Ishikawa (cell line): ENCODE data around the gene ADCY10.

Experiments used
- CEBPB ChIP-seq: IDR thresholded peaks from 2 replicates; pipeline ENCODE4 v1.6.1; 2012
- CREB1 ChIP-seq: IDR thresholded peaks from 2 replicates; pipeline ENCODE4 v1.6.1; 2012; ENCODE audit warnings: low read depth
- EGR1 ChIP-seq: IDR thresholded peaks from 2 replicates; pipeline ENCODE4 v1.6.1; 2012
- EP300 ChIP-seq: IDR thresholded peaks from 2 replicates; pipeline ENCODE4 v1.6.1; 2012; ENCODE audit warnings: borderline replicate concordance
- FOXM1 ChIP-seq: IDR thresholded peaks from 2 replicates; pipeline ENCODE4 v1.6.1; 2012; ENCODE audit warnings: low read depth, borderline replicate concordance
- MAX ChIP-seq: IDR thresholded peaks from 2 replicates; pipeline ENCODE4 v1.6.1; 2012
- NFIC ChIP-seq: IDR thresholded peaks from 2 replicates; pipeline ENCODE4 v1.6.1; 2012
- RAD21 ChIP-seq: IDR thresholded peaks from 2 replicates; pipeline ENCODE4 v1.6.1; 2012; ENCODE audit warnings: low read depth
- REST ChIP-seq: IDR thresholded peaks from 2 replicates; pipeline ENCODE4 v1.6.1; 2012; ENCODE audit warnings: low read depth, mild to moderate bottlenecking
- TAF1 ChIP-seq: IDR thresholded peaks from 2 replicates; pipeline ENCODE4 v1.6.1; 2012; ENCODE audit warnings: low read depth, mild to moderate bottlenecking
- TCF12 ChIP-seq: IDR thresholded peaks from 2 replicates; pipeline ENCODE4 v1.6.1; 2012; ENCODE audit warnings: low read depth
- TEAD4 ChIP-seq: IDR thresholded peaks from 2 replicates; pipeline ENCODE4 v1.6.1; 2012
- USF1 ChIP-seq: IDR thresholded peaks from 2 replicates; pipeline ENCODE4 v1.6.1; 2012
- YY1 ChIP-seq: IDR thresholded peaks from 2 replicates; pipeline ENCODE4 v1.6.1; 2012; ENCODE audit warnings: low read depth
- ZBTB7A ChIP-seq: IDR thresholded peaks from 2 replicates; pipeline ENCODE4 v1.6.1; 2012; ENCODE audit warnings: low read depth

ADCY10 gene

GRCh38 chr1:167782946-167783345, 131.0 kb downstream of the ADCY10 start:
- no peak for TF ChIP-seq MAX
- TF ChIP-seq ZBTB7A, result no peak
- TF ChIP-seq FOXM1, result no peak
- TF ChIP-seq USF1, result no peak
- TF ChIP-seq RAD21, result no peak
- no peak for TF ChIP-seq TEAD4

- TF ChIP-seq TEAD4 (no peak), ZBTB7A (no peak), REST (no peak), RAD21 (no peak), FOXM1 (no peak), EP300 (no peak)
These were observed 132.4 kb downstream of the ADCY10 start for GRCh38 chr1:167781558-167781957.

GRCh38 chr1:167777269-167777650, 136.7 kb downstream of the ADCY10 start:
- no peak for TF ChIP-seq RAD21
- no peak for TF ChIP-seq USF1
- TF ChIP-seq FOXM1, result no peak
- no peak for TF ChIP-seq ZBTB7A
- no peak for TF ChIP-seq MAX
- no peak for TF ChIP-seq NFIC
- no peak for TF ChIP-seq TEAD4
- TF ChIP-seq CEBPB, result no peak
- no peak for TF ChIP-seq TCF12
- TF ChIP-seq EP300, result no peak
- TF ChIP-seq REST, result no peak

- no peak for TF ChIP-seq CREB1
- TF ChIP-seq CEBPB, result no peak
- TF ChIP-seq RAD21, result no peak
- TF ChIP-seq TCF12, result no peak
- no peak for TF ChIP-seq MAX
- TF ChIP-seq ZBTB7A, result no peak
- TF ChIP-seq EGR1, result no peak
- no peak for TF ChIP-seq FOXM1
- TF ChIP-seq EP300, result no peak
- no peak for TF ChIP-seq YY1
- TF ChIP-seq USF1, result no peak
- no peak for TF ChIP-seq NFIC
- TF ChIP-seq TAF1, result no peak
- TF ChIP-seq REST, result no peak
- no peak for TF ChIP-seq TEAD4
These were observed 137.2 kb downstream of the ADCY10 start for GRCh38 chr1:167776616-167777268.
